ENCODE data around the gene TP53I3.
A peak's percentile ranks its signal among the peaks of the same experiment; 100 is the strongest.
"Not testable (repeated sequence)": the region's sequence is repeated elsewhere in the genome, so short reads cannot be mapped to it uniquely, and the experiment has no call there.

TP53I3 gene, protein sequence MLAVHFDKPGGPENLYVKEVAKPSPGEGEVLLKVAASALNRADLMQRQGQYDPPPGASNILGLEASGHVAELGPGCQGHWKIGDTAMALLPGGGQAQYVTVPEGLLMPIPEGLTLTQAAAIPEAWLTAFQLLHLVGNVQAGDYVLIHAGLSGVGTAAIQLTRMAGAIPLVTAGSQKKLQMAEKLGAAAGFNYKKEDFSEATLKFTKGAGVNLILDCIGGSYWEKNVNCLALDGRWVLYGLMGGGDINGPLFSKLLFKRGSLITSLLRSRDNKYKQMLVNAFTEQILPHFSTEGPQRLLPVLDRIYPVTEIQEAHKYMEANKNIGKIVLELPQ

DNA sequence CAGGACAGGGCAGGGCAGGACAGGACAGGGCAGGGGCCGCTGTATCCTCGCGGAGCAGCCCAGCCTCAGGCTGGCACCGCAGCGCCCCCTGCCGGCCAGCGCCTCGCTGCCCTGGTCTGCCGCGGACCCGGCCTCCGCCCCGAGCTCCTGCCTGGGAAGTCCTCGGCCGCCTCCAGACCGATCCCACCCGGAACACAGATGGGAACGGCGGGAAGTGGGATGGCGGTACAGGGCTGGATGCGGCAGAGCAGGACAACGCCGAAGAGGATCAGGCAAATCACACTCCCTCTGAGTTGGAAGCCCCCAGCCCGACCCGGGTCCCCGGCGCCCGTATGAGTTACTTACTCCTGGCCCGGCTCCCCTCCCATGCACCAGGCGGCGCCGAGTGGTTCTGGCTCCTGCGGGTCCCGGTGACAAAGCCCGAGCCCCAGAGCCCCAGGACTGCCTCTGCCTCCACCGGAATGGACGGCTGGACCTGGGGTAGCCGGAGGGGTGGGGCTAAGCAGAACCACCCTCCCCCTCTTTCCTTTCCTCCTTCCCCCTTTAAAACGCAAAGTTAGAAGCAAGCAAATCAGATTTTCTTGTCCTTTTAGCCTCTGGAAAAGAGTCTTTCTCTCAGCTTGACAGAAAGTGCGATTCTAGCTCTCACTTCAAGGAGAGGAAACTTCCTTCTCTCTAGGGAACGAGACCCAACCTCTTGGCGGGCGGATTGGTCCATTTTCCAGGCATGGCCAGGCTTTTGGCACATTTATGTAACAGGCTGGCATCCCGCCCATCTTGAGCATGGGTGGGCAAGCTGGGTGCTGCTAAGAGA is at the start of gene TP53I3:
Gene TP53I3, minus strand, starts transcription at position 449 of the 814 bp plus-strand sequence. CDS start 508 bp downstream, outside the sequence.
- DNase-seq: no peak

DNA sequence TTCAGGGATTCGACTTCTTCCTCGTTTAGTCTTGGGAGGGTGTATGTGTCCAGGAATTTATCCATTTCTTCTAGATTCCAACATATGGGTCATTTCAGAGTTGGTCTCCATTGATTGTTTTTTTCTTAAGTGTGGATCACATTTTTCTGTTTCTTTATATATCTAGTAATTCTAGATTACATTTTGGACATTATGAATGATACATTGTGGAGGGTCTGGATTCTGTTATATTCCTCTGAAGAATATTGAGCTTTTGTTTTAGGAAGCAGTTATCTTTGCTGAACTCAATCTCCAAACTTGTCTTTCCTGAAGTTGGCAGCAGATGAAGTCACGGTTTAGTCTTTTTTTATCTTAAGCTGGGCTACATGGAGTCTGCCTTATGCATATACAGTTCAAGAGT is 47.9 kb upstream of the TP53I3 start:
- DNase-seq: no peak

DNA sequence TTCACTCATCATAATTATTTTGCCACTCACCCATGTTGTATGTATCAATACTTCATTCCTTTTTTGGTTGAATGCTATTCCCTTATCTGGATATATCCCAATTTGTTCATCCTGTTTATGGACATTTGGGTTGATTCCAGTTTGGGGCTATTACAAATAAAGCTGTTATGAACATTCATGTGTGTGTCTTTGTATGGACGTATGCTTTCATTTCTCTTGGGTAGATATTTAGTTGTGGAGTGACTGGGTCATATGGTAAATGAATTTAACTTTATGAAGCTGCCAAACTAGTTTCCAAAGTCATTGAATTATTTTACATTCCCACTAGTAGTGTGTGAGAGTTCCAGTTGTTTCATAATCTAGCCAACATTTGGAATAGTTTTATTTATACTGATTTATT is 41.3 kb upstream of the TP53I3 start:
- DNase-seq: no peak

DNA sequence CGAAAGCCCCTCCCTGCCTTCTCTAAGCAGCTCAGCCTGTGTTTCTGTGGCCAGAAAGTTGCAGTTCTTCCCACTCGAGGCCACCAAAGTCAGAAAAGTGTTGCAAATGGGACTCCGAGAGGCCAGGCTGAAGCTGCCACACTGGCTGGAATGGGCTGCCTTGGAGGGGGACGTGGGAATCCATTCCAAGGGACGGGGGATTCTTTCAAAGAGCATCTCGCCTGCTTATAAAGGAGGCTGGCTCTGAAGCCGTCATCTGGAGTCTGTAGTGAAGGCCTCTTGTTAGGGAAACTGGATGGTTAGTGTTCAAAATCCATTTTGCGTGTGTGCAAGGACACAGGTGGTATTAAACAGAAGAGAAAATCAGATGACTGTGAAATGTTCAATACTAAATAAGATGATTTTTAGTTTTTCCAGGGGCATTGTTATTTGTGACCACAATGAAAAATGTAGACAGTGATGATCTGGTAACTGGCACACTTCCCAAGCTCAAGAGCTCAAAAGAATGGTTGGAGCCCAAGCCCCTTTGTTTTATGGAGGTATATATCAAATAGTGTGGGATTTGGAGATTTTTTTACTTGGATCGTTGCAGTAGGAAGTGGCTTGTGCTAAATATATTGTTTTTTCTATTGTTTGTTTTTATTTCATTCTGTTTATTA is 39.4 kb upstream of the TP53I3 start:
- no peak for DNase-seq

DNA sequence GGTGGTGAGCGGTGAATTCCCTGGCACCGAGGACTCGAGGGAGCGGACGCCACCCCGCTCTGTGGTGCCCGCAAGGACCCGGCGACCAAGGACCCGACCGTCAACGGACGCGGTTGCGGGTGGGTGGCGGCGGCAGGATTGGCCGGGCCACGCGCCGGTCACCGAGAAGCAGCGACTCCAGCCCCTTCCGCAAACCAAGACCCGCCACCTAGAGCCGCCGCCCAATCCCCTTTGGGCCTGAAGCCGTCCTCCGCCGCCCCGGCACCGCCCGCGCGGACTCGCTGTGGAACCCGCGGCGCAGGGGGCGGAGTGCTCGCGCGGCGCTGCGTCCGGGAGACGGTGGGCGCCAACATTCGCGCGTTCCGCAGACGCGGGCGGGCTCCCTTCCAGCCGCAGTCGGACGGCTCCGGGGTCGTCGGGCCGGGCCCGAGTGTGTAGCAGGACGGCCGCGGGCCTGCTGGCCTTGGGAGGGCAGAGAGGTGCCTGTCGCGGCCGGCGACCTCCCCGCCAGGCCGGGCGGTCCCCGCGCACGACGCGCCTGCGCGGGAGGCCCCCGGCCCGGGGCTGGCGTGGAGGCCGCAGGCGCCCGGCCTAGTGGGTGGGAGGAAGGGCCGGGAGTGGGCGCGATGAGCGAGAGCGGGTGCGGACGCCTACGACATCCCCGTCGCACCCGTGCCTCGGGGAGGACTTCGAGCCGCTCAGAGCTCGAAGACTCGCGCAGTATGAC is 38.7 kb upstream of the TP53I3 start, which contains the start of the genes FAM228B and PFN4:
Gene FAM228B, plus strand, starts transcription at position 275 of the 727 bp plus-strand sequence. CDS start 893 bp downstream, outside the sequence.
Gene PFN4, minus strand, starts transcription at position 140 of the 727 bp plus-strand sequence. CDS start 799 bp downstream, outside the sequence.
- peak; percentile 67 for DNase-seq

DNA sequence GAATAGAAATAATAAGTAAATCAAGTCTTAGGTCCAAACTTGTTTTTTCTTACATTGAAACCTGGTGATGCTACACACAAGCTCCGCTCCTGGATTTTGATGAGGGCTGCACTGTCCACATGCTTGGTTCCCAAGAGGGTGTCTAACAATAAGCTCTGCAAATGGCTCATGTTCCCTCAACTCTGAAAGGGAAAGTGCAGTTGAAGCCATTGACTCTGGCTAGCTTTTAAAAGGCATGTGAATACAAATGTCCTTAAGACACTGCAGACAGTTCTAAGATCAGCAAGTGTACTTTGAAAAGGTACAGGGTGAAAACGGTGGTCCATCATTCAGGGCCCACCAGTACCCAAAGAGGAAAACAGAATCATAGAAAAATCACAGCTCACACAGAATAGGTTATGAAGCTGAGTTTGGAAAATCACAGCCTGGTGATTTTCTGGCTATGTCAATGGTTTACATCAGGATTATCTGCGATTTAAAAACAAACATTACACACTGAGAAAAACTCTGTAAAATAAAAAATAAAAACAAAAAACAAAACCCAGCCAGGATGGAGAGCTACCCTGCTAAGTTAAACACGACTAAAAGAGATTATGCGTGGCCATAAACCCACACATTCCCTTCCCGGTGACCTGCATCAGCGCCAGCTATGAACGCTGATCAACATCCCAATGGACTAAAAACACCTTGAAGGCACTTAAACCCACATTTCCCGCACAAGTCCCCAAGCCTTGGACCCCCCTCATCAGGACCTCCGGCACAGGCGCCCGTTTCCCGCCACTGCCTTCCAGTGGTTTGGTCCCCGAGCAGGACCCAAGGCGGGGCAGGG is 37.9 kb upstream of the TP53I3 start:
- no peak for DNase-seq

DNA sequence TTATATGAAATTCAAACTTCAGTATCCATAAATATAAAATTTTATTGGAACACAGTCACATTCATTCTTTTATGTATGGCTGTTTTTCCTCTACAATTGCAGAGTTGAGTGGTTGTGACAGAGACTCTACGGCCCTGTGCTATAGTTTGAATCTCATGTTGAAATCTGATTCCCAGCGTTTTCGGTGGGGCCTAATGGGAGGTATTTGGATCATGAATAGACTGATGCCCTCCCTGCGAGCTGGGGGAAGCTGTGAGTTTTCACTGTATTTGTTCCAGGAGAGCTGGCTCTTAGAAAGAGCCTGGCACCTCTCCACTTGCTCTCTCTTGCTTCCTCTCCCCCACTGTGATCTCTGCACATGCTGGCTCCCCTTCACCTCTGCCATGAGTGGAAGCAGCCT is 36.8 kb upstream of the TP53I3 start:
- DNase-seq: no peak

DNA sequence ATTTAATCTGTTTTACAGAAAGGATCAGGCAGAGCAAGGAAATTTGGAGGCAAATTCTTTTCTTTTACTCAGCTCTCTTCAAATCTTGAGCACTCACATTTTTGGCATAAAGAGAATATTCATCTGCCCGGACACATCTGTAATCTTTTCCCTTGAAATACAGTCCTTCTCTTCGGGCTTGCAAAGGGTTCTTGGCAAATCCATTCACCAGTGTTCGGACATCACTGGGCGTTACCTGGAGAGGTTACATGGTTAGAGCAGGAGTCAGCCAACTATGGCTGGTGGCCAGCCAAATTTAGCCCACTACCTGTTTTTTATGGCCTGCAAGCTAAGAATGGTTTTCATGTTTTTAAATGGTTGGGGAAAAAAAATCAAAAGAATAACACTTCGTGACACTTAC is 36.4 kb upstream of the TP53I3 start:
- no peak for DNase-seq

DNA sequence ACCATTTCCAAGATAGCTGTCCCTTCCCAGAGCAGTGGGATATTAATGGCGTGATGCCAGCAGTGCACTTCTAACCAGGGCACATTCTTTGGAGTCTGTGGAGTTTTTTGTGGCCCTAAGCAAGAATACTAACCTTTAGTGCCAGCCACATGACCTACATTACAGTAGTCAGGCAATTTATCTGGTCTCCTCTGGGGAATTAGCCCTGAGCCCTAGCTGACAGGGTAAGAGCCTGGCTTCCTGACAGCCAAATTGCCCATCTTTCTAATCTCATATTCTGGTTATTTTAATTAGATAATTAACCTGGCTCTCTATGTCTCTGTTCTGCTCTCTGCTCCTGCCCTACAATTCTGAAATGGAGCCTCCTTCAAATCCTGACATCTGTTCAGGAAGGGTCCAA is 33.3 kb upstream of the TP53I3 start:
- no peak for DNase-seq

DNA sequence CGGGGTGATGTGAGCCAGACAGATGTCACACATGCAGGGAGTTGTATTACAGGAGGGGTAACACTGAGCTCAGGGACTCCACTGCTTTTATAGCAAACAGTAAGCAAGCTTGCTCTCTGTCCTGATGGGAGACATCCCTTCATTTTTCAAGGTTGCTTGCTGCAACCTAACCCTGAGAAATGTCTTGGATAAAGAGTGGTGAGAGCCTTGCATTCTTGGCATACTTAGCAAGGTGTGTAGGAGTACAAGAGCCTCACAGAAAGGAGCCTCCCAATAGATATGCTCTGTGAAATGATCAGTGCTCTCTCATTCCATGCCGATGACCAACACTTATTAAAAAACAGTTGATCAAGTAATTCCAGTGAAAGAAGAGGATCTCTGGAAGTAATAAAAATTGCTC is 30.4 kb upstream of the TP53I3 start:
- DNase-seq: no peak

DNA sequence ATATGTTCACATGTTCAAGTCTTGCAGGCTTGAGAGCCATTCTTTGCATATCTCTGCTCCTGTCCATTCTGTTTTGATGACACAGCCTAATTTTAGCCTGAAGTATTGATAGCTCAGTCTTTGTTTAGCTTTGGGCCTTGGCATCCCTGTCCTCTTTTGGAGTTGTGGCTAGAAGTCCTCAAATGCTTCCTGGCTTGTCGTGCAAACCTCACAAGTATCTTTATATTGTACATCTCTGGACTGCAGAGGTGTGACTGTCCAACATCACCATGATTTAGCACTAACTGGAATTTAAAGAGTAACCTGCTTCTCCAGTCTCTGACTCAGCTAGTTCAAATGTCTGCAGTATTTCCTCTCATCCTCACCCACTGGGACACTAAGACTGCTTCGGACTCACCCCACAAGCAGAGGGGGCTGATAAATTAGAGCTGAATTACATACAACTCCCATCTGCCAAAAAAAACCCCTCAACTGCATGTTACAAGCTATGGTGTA is 26.8 kb upstream of the TP53I3 start:
- no peak for DNase-seq

DNA sequence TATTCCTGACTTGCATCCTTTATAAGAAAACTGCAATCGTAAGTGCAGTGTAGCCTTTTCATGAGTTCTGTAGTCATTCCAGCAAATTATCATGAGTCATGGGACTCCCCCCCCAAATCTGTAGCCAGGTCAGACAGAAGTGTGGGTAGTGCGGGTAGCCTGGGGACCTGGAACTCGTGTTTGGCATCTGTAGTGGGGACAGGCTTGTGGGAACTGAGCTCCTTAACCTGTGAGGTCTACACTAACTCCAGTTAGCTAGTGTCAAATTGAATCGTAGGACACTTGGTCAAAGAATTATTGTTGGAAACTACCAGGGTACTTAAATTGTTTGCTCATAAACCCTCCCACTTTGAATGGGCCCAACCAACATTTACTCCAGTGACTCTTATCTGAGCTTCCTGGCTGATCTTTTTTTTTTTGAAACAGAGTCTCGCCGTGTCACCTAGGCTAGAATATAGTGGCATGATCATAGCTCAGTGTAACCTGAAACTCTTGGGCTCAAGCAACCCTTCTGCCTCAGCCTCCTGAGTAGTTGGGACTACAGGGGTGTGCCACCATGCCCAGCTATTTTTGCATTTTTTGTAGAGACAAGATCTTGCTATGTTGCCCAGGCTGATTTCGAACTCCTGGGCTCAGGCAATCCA is 26.1 kb upstream of the TP53I3 start:
- no peak for DNase-seq

DNA sequence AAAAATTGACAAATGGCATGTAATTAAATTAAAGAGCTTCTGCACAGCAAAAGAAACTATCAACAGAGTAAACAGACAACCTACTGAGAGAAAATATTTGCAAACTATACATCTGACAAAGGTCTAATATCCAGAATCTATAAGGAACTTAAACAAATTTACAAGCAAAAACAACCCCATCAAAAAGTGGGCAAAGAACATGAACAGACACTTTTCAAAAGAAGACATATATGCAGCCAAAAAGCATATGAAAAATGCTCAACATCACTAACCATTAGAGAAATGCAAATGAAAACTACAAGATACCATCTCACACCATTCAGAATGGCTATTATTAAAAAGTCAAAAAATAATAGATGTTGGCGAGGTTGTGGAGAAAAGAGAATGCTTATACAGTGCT is 24.8 kb upstream of the TP53I3 start:
- DNase-seq: not testable (repeated sequence)

DNA sequence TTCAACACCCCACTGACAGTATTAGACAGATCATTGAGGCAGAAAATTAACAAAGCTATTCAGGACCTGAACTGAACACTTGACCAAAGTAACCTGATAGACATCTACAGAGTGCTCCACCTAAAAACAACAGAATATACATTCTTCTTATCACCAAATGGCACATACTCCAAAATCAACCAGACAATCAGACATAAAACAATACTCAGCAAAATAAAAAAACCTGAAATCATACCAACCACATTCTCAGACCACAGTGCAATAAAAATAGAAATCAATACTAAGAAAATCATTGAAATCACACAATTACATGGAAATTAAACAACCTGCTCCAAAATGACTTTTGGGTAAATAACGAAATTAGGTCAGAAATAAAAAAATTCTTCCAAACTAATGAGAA is 22.7 kb upstream of the TP53I3 start:
- no peak for DNase-seq

DNA sequence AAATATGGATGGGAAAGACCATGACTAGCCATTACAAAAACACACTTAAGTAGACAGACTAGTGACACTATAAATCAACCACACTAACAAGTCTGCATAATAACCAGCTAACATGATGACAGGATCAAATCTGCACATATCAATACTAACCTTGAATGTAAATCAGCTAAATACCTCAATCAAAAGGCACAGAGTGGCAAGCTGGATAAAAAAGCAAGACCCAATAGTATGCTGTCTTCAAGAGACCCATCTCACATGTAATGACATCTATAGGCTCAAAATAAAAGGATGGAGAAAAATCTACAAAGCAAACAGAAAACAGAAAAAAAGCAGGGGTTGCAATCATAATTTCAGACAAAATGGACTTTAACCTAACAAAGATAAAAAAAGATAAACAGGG is 22.2 kb upstream of the TP53I3 start:
- DNase-seq: no peak

DNA sequence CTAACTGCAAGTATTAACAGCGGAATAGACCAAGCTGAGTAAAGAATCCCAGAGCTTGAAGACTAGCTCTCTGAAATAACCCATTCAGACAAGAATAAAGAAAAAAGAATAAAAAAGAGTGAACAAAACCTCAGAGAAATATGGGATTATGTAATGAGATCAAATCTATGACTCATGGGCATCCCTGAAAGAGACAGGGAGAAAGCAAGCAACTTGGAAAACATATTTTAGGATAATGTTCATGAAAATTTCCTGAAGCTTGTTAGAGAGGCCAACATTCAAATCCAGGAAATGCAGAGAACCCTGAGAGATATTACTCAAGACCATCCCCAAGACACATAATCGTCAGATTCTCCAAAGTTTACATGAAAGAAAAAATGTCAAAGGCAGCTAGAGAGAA is 21.2 kb upstream of the TP53I3 start:
- DNase-seq: no peak

DNA sequence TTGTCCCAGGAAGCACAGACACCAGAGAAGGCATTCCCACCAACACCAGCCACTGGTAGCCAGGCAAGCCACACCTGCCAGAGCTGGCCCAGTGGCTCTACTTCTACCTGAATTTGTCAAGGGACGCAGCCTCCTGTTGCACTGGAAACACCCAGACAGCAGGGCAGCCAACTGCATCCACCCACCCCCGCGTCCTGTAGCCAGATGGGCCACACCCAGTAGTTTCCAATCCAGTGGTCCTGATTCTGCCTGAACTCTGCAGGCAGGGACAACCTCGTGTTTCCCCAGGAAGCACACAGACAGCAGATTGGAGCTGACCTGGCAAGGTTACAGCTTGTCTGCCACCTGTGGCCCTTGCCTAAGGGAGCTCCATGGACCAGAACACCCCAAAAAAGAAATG is 20.3 kb upstream of the TP53I3 start:
- no peak for DNase-seq

DNA sequence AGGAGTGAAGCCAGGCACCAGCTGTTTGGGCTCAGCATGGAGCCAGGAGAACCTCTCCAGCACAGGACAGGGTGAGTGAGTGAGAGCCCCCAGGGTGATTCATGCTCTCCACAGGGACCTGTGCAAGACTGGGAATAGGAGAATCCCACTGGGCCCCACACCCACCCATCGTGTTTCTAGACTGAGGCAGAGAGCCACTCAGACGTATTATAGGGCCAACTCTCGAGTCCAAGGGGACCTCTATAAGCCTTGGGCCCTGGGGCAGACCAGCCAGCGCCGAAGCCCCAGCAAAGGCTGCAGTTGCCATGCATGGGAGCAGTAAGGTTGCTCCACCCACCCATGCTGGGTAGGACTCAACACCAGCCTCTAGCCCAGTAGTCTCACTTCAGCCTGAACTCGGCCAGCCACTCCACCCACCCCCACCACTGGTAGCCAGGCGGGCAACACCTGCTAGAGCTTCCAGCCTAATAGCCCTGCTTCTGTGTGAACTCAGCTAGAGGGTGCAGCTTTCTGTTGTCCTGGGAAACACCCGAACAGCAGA is 19.5 kb upstream of the TP53I3 start:
- DNase-seq: no peak

DNA sequence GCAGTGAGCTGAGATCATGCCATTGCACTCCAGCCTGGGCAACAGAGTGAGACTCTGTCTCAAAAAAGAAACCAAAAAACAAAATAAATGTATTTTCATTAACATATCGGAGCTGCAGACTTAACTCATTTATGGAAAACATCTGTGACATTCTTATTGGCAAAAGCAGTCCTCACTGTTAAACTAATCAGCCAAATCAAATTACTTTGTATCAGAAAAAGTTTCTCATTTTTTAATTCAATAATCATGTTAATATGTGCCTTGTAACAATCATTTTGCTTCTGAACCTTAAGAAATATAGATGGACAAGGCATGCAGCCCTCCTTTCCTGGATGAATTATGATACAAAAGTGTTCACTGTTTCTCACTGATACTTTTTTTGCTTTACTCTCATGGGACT is 18.0 kb upstream of the TP53I3 start:
- DNase-seq: no peak

DNA sequence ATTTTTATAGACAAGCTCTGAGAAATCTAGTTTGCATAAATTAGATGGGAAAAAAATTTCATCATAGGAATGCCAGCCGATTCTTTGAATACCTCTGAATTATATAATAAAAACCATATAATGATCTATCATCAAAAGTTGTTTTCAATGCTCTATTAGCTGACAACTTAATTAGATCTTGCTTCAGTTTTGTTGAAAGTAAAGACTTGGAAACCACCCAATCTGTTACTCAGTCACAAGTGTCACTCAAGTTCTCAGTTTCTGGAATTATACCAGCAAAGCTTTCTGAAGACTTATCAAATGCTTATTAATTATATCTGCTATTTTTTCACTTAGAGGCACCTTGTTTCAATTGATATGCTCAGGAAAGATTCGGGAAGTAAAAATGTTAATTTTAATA is 17.4 kb upstream of the TP53I3 start:
- no peak for DNase-seq

DNA sequence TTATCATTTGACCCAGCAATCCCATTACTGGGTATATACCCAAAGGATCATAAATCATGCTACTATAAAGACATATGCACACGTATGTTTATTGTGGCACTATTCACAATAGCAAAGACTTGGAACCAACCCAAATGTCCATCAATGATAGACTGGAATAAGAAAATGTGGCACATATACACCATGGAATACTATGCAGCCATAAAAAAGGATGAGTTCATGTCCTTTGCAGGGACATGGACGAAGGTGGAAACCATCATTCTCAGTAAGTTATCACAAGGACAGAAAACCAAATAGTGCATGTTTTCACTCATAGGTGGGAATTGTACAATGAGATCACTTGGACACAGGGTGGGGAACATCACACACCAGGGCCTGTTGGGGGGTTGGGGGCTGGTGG is 16.1 kb upstream of the TP53I3 start:
- DNase-seq: not testable (repeated sequence)

Measured in GF-D8 (cell line).